C4-2B (cell line): ENCODE data around the gene TRIM71.
"Not testable (repeated sequence)": the region's sequence is repeated elsewhere in the genome, so short reads cannot be mapped to it uniquely, and the experiment has no call there.

Source experiments
- H3K27ac ChIP-seq: fragments of 450-650 bp; 2 replicates; pipeline ENCODE4 v1.5.1; 2017
- CTCF ChIP-seq: fragments of 450-650 bp; conservative IDR thresholded peaks from 2 replicates; pipeline ENCODE4 v1.5.1; 2017; ENCODE audit warnings: mild to moderate bottlenecking
- ZFX ChIP-seq: fragments of 450-650 bp; IDR thresholded peaks from 2 replicates; pipeline ENCODE4 v1.6.1; 2017

Gene TRIM71

GRCh38 chr3:32897001-32897601, 79.3 kb downstream of the TRIM71 start:
- H3K27ac ChIP-seq: no peak overlapping the region
- TF ChIP-seq ZFX (no peak), CTCF (no peak)

- no peak for TF ChIP-seq CTCF
- TF ChIP-seq ZFX: no peak
- H3K27ac ChIP-seq: no peak overlapping the region
These were observed 80.3 kb downstream of the TRIM71 start for GRCh38 chr3:32897981-32898623.

- no peak for TF ChIP-seq ZFX
- no peak for TF ChIP-seq CTCF
- no peak overlapping the region for H3K27ac ChIP-seq
These were observed 81.5 kb downstream of the TRIM71 start for GRCh38 chr3:32899265-32899664.

- no peak overlapping the region for H3K27ac ChIP-seq
- TF ChIP-seq ZFX (no peak), CTCF (no peak)
These were observed 83.5 kb downstream of the TRIM71 start for GRCh38 chr3:32901005-32901932.

GRCh38 chr3:32902887-32903371, 85.1 kb downstream of the TRIM71 start:
- not testable (repeated sequence) for H3K27ac ChIP-seq

GRCh38 chr3:32903953-32904352, 86.2 kb downstream of the TRIM71 start:
- TF ChIP-seq CTCF (no peak), ZFX (no peak)

GRCh38 chr3:32909999-32910398, 92.2 kb downstream of the TRIM71 start:
- no peak for TF ChIP-seq ZFX
- no peak for TF ChIP-seq CTCF
- no peak overlapping the region for H3K27ac ChIP-seq

More at GRCh38 chr3:32903953-32904352, 86.2 kb downstream of the TRIM71 start:
- no peak overlapping the region for H3K27ac ChIP-seq
